ENCODE measurements around the gene GPR107. TPM values are rescaled to one million over a fixed set of nuclear protein-coding genes. Genes with fewer than 3 reads are reported as not detected.

Gene GPR107
- total RNA-seq, 1 donor from 2014 or later: 25.5 TPM

DNA sequence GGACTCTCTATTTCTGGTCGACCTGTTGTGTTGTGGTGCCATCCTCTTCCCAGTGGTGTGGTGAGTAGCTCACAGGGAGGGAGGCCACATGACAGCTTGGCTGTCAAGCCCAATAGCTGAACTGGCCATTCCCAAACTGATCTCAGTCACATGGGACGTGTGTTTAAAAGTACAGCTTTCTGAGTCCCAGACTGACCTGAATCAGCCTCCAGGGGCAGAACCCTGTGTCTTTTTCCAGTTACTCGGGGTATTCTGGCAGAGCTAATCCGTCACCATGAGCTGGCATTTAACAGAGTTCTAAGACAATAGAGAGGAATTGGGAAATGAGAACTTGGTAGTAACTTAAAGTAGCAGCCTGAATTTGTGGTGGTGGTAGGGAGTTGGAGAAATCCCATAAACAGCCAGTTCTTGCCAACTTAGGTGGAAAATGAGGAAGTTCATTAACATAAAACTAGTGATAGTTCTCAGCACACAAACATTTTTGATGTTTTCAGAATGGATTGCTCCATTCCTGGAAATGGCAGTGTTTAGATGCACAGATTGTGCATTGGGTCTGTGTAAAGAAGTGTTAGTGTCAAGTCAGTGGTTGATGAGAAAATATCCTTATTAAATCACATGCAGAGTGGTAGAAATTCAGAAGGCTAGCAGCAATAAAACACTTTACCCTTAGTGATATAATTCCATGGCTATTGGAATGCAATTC is 50.9 kb downstream of the GPR107 start:
- H3K9me3 ChIP-seq: no peaks in the 10 kb centered on the region
- H3K27ac ChIP-seq: no peak overlapping the region
- intact Hi-C loops (cut with DNase I): loop anchor here (2.0 to 10.0 kb wide), 2 partner anchors 220 to 244 kb away; no protein-coding TSS in a partner anchor
- H3K4me1 ChIP-seq: peaks cover 8% of the 10 kb centered on the region
- no peaks in the 10 kb centered on the region for H3K27me3 ChIP-seq
- no peak overlapping the region for H3K4me3 ChIP-seq
- DNase-seq (ENCODE audit: extremely low spot score in 2 of 2): no peak
- peaks cover 0 to 44% of the 10 kb centered on the region in 2 donors for H3K36me3 ChIP-seq
- no peak for TF ChIP-seq POLR2AphosphoS5 (IDR thresholded peaks at IDR 0.05; ENCODE audit: insufficient read depth in 1 of 2, low read depth in 1 of 2)
- no peak for TF ChIP-seq POLR2A (IDR thresholded peaks at IDR 0.05)
- TF ChIP-seq, protein P1, sequence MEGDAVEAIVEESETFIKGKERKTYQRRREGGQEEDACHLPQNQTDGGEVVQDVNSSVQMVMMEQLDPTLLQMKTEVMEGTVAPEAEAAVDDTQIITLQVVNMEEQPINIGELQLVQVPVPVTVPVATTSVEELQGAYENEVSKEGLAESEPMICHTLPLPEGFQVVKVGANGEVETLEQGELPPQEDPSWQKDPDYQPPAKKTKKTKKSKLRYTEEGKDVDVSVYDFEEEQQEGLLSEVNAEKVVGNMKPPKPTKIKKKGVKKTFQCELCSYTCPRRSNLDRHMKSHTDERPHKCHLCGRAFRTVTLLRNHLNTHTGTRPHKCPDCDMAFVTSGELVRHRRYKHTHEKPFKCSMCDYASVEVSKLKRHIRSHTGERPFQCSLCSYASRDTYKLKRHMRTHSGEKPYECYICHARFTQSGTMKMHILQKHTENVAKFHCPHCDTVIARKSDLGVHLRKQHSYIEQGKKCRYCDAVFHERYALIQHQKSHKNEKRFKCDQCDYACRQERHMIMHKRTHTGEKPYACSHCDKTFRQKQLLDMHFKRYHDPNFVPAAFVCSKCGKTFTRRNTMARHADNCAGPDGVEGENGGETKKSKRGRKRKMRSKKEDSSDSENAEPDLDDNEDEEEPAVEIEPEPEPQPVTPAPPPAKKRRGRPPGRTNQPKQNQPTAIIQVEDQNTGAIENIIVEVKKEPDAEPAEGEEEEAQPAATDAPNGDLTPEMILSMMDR (IDR thresholded peaks at IDR 0.05): no peak

DNA sequence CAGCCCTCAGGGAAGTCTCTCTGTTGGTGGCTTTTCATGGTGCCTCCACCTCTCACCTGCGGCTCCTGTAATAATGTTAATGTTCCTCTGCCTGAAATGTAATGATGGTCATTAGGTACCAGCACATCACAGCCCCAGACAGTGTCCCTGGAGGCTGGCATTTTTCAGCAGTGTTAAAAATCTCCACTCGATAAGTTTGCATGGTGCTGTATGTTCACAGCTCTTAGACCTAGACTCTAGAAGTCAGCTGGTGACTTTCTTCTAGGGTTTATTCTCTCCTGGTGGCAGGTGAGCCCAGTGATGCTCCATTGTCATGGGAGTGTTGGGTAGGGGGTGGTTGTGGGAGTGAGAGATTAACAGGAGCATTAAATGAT is 53.1 kb downstream of the GPR107 start:
- Histone ChIP-seq H3K36me3 (peaks cover 0 to 36% of the 10 kb centered on the region in 2 donors), H3K9me3 (no peaks in the 10 kb centered on the region), H3K27ac (peak overlapping the region; percentile 53), H3K4me3 (no peak overlapping the region), H3K4me1 (peaks cover 8% of the 10 kb centered on the region), H3K27me3 (no peaks in the 10 kb centered on the region)
- no peak for DNase-seq (ENCODE audit: extremely low spot score in 2 of 2)
- intact Hi-C loops (cut with DNase I): loop anchor here (2.0 to 10.0 kb wide), 2 partner anchors 130 to 222 kb away; no protein-coding TSS in a partner anchor
- TF ChIP-seq POLR2AphosphoS5 (IDR thresholded peaks at IDR 0.05; ENCODE audit: insufficient read depth in 1 of 2, low read depth in 1 of 2) (no peak), POLR2A (IDR thresholded peaks at IDR 0.05) (no peak)
- TF ChIP-seq, protein P1 (IDR thresholded peaks at IDR 0.05): no peak

DNA sequence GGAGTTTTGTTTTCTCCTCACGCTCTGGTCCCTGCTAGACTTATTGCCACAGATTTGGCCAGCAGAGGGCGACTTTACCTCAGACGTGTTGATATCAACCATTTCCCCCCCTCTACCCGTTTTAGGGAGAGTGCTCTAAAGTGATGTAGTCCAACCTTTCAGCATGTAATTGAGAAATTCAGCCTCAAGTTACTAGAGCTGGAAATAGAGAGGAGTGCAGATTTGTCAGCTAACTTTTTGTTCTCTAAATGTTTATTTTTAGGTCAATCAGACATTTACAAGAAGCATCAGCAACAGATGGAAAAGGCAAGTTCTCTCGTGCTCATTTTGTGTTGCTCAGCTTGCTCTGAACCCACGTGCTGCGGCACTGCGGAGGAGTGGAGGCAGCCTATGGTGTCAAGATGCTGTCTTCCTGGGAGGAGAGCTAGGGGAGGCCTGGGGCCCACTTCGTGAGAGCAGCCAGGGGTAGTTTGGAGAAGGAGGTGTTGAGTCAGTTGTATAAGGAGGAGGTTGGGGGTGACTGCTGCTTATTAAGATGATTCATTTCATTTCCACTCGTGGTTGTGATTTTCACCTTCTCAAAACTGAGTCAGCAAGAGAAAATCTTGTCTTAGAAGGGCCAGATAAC is 53.6 kb downstream of the GPR107 start:
- intact Hi-C loops (cut with DNase I): loop anchor here (2.0 to 10.0 kb wide), 2 partner anchors 129 to 223 kb away; no protein-coding TSS in a partner anchor
- peak in 1 of 2 donors; percentile 95 for DNase-seq (ENCODE audit: extremely low spot score in 2 of 2)
- Histone ChIP-seq H3K27me3 (no peaks in the 10 kb centered on the region), H3K9me3 (no peaks in the 10 kb centered on the region), H3K4me3 (no peak overlapping the region), H3K36me3 (peaks cover 0 to 32% of the 10 kb centered on the region in 2 donors), H3K4me1 (peaks cover 8% of the 10 kb centered on the region), H3K27ac (peak overlapping the region; percentile 44)
- peak; percentile 68 to 84 for TF ChIP-seq POLR2AphosphoS5 (IDR thresholded peaks at IDR 0.05; ENCODE audit: insufficient read depth in 1 of 2, low read depth in 1 of 2)
- TF ChIP-seq, protein P1 (IDR thresholded peaks at IDR 0.05): peak; percentile 67 to 88 (median 81)
- TF ChIP-seq POLR2A (IDR thresholded peaks at IDR 0.05): no peak

DNA sequence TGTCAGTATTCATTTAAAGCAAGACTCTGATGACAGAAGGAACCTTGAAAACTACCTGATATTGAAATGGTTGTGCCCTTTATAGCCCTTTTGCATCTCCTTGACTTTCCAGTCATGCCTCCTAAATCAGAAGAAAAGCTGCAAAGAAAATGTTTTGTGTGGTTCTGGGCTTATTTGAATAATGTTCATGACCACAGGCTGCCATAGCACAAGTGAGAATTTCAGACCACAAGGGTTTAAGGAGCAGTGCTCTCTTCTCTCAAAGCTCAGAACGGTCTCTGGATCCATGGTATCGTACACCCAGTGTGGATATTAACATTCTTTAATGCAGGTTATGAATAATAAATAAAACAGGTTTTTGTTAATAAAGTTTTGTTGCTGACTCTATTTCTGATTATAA is 54.2 kb downstream of the GPR107 start:
- no peak for DNase-seq (ENCODE audit: extremely low spot score in 2 of 2)
- TF ChIP-seq, protein P1 (IDR thresholded peaks at IDR 0.05): no peak
- TF ChIP-seq POLR2AphosphoS5 (IDR thresholded peaks at IDR 0.05; ENCODE audit: insufficient read depth in 1 of 2, low read depth in 1 of 2) (no peak), POLR2A (IDR thresholded peaks at IDR 0.05) (no peak)
- intact Hi-C loops (cut with DNase I): loop anchor here (2.0 to 10.0 kb wide), 2 partner anchors 129 to 223 kb away; no protein-coding TSS in a partner anchor
- Histone ChIP-seq H3K27me3 (no peaks in the 10 kb centered on the region), H3K9me3 (no peaks in the 10 kb centered on the region), H3K4me1 (peaks cover 8% of the 10 kb centered on the region), H3K27ac (peak overlapping the region; percentile 44), H3K36me3 (peaks cover 0 to 30% of the 10 kb centered on the region in 2 donors), H3K4me3 (no peak overlapping the region)
